ENCODE data around the gene PRR3.
A peak's percentile ranks its signal among the peaks of the same experiment; 100 is the strongest.

PRR3 gene

GRCh38 chr6:30541515-30542403 is 15.3 kb upstream of the PRR3 start:
- no peak for DNase-seq

- no peak for DNase-seq
These were observed 14.7 kb upstream of the PRR3 start for GRCh38 chr6:30542404-30542725.

- no peak for DNase-seq
These were observed 14.2 kb upstream of the PRR3 start for GRCh38 chr6:30542915-30543314.

GRCh38 chr6:30543821-30544220 is 13.3 kb upstream of the PRR3 start:
- DNase-seq, result no peak

GRCh38 chr6:30544666-30545272 is 12.3 kb upstream of the PRR3 start:
- no peak for DNase-seq

GRCh38 chr6:30547454-30547853 is 9.6 kb upstream of the PRR3 start:
- no peak for DNase-seq

GRCh38 chr6:30548375-30548774 is 8.7 kb upstream of the PRR3 start:
- DNase-seq, result no peak

- DNase-seq, result no peak
These were observed 2.7 kb upstream of the PRR3 start for GRCh38 chr6:30554404-30554803.

GRCh38 chr6:30554962-30555815 is 1.9 kb upstream of the PRR3 start:
- no peak for DNase-seq

GRCh38 chr6:30555816-30556065 is 1.4 kb upstream of the PRR3 start:
- no peak for DNase-seq

GRCh38 chr6:30556066-30556905 is 809 bp upstream of the PRR3 start, which contains the start of gene GNL1:
Gene GNL1, minus strand, starts transcription at chr6:30556489. Its CDS starts 286 bp downstream, at chr6:30556203.
- DNase-seq, result peak; percentile 78

- DNase-seq, result no peak
These were observed 537 bp downstream of the PRR3 start for GRCh38 chr6:30557683-30557981.

GRCh38 chr6:30560930-30561329 is 3.8 kb downstream of the PRR3 start:
- DNase-seq, result no peak

GRCh38 chr6:30562470-30563425 is 5.7 kb downstream of the PRR3 start:
- no peak for DNase-seq

GRCh38 chr6:30564114-30564513 is 7.0 kb downstream of the PRR3 start:
- DNase-seq, result no peak

- DNase-seq, result no peak
These were observed 8.7 kb downstream of the PRR3 start for GRCh38 chr6:30565772-30566171.

- DNase-seq, result no peak
These were observed 11.2 kb downstream of the PRR3 start for GRCh38 chr6:30568245-30568644.

GRCh38 chr6:30570263-30570662 is 13.2 kb downstream of the PRR3 start:
- no peak for DNase-seq

GRCh38 chr6:30570740-30571074 is 13.6 kb downstream of the PRR3 start:
- no peak for DNase-seq

GRCh38 chr6:30571075-30571761 is 14.1 kb downstream of the PRR3 start, which contains the start of gene ABCF1:
Gene ABCF1, plus strand, starts transcription at chr6:30571442. Its CDS starts 46 bp downstream, at chr6:30571488.
- peak; percentile 94 for DNase-seq

- DNase-seq, result no peak
These were observed 14.6 kb downstream of the PRR3 start for GRCh38 chr6:30571762-30572082.

Measured in GOT3 (cell line).